Measurements from ENCODE around the gene EPHA4.

Gene EPHA4

DNA sequence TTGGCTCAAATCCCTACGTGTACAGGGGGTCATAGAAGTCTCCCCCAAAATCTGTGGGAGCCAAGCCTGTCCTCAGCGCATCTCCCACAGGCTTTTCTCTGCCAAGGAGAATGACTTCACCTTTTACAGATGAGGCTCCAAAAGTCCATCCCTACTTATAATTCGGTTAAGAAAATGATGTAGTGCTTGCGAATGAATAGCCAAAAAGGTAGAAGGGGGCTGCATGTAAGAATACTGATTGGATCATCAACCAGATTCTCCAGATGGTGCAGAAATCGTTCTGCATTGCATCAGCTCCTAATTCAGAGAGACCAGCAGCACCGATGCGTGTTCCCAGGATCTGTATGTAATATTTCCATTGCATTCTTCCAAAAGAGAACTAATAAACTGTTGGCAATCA is 91.9 kb downstream of the EPHA4 start:
- DNase-seq (ENCODE audit: low spot score): no peak
- TF ChIP-seq, protein P1, sequence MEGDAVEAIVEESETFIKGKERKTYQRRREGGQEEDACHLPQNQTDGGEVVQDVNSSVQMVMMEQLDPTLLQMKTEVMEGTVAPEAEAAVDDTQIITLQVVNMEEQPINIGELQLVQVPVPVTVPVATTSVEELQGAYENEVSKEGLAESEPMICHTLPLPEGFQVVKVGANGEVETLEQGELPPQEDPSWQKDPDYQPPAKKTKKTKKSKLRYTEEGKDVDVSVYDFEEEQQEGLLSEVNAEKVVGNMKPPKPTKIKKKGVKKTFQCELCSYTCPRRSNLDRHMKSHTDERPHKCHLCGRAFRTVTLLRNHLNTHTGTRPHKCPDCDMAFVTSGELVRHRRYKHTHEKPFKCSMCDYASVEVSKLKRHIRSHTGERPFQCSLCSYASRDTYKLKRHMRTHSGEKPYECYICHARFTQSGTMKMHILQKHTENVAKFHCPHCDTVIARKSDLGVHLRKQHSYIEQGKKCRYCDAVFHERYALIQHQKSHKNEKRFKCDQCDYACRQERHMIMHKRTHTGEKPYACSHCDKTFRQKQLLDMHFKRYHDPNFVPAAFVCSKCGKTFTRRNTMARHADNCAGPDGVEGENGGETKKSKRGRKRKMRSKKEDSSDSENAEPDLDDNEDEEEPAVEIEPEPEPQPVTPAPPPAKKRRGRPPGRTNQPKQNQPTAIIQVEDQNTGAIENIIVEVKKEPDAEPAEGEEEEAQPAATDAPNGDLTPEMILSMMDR (IDR thresholded peaks at IDR 0.05; ENCODE audit: borderline replicate concordance, control extremely low read depth, extremely low read depth, insufficient read depth, missing control alignments): no peak
- in situ Hi-C loops (cut with MboI; ENCODE audit: low sequenced_read_pairs, unreplicated experiment): no loop called here

DNA sequence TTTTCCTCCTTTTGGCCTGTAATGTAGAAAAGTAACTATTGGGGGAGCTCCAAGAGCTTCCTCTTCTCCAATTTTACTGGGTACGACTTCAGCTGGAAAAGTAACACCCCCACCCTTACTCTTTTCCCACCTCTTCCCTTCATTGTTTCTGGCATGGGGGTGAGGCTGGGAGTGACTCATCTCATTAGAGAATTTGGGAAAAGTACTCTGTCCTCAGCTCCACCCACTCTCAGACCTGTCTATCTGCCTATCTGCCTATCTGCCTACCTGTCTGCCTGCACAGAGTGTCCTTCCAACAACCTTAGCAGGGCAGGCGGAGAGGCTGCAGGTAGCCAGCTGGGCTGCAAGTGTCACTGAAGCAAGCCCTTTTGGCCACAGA is 93.6 kb downstream of the EPHA4 start:
- no peak for DNase-seq (ENCODE audit: low spot score)
- in situ Hi-C loops (cut with MboI; ENCODE audit: low sequenced_read_pairs, unreplicated experiment): no loop called here
- TF ChIP-seq, protein P1 (IDR thresholded peaks at IDR 0.05; ENCODE audit: borderline replicate concordance, control extremely low read depth, extremely low read depth, insufficient read depth, missing control alignments): no peak

DNA sequence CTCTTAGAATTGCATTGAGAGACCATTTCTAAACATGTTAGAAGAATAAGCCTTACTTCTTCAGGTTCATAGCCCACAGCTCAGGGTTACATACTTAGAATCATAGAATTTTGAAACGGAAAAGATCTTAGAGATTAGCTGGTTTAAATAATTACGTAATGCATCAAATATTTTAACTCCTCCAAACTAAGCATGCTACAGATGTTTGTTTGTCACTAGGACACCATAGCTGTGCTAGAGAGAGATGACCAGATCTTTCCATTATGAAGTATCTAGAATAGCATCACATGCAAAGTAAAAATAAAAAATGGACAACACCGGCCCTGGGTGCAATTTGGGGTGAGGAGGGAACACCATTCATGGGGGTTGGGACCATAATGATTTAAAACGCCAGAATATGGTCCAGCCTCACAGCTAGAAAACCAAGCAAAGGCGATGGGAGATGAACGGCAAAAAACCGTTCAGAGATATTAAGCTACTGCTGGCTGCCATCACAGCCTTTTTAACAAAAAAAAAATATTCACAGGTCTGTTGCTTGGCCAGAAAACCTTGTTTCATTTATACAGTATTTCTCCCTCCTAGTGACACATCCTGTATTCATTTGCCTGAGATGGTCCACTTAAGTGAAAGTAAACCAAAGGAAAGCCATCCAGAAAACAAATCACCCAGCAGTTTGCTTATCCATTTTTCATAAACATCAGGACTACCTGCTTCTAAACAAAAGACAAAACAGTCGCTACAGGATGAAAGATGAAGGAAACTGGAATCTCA is 94.2 kb downstream of the EPHA4 start:
- no peak for DNase-seq (ENCODE audit: low spot score)
- in situ Hi-C loops (cut with MboI; ENCODE audit: low sequenced_read_pairs, unreplicated experiment): no loop called here
- TF ChIP-seq, protein P1 (IDR thresholded peaks at IDR 0.05; ENCODE audit: borderline replicate concordance, control extremely low read depth, extremely low read depth, insufficient read depth, missing control alignments): no peak

DNA sequence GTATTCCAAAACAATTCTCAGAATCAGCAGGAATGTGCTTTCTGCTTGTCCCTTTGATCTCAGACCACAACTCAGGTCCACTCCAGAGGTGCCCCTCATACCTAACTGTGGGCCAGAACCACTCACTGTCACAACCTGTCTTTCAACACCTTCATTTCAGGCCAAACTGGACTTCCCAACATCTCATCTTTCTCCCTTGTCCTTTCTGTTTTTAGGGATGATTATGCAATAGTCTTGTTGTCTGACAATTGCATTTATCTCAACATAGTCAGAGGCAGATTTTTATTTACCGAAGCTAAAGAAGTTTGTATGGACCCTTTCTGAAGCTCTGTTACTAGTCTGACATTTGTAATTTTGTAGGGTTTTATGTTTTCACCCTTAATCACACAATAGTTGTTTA is 95.9 kb downstream of the EPHA4 start:
- TF ChIP-seq, protein P1 (IDR thresholded peaks at IDR 0.05; ENCODE audit: borderline replicate concordance, control extremely low read depth, extremely low read depth, insufficient read depth, missing control alignments): no peak
- in situ Hi-C loops (cut with MboI; ENCODE audit: low sequenced_read_pairs, unreplicated experiment): no loop called here
- no peak for DNase-seq (ENCODE audit: low spot score)

DNA sequence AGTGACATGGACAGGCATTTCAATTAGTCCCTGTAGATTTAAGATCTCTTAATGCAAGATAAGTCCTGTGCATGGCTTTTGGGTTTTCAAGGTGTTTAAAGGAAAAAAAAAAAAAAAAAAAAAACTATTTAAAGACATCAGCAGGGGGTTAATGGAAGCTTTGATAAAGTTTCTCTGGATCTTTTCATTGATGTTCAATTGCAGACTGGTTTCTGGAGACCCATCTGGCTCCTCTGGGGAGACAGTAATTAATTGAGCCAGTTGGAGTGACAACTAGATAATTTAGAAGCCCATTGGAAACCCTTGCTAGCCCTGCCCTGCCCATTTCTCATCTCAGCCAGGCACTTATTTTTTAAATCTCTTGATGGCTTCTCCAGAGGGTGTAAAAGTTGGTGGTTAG is 98.7 kb downstream of the EPHA4 start:
- no peak for DNase-seq (ENCODE audit: low spot score)
- TF ChIP-seq, protein P1 (IDR thresholded peaks at IDR 0.05; ENCODE audit: borderline replicate concordance, control extremely low read depth, extremely low read depth, insufficient read depth, missing control alignments): no peak
- in situ Hi-C loops (cut with MboI; ENCODE audit: low sequenced_read_pairs, unreplicated experiment): no loop called here

DNA sequence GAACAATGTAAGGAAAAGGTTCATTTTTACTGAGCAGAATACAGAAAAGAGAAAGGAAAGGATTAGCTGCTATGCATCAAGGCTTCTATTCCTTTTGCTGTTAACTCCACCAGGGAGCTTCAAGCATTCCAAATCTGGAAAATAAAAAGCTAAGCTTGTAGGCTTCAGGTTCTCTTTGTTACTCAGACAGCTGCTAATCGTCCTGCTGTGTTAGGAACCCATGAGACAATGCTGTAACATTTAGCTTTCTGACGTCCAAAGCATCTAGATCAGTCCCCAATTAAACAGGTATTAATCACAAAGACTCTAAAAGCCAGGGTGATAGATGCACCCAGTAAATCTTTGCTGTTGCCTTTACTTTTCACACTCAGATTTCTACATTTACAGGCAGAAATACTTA is 103.8 kb downstream of the EPHA4 start:
- in situ Hi-C loops (cut with MboI; ENCODE audit: low sequenced_read_pairs, unreplicated experiment): no loop called here
- no peak for DNase-seq (ENCODE audit: low spot score)

More for the DNA sequence above, 103.8 kb downstream of the EPHA4 start:
- TF ChIP-seq, protein P1 (IDR thresholded peaks at IDR 0.05; ENCODE audit: borderline replicate concordance, control extremely low read depth, extremely low read depth, insufficient read depth, missing control alignments): no peak
